Stimulated activated CD4-positive, alpha-beta T cell treated with anti-CD3 and anti-CD28 coated beads, Interleukin-1b, Interleukin-23, amount 100 ng/mL, for 48 hours (primary cell): ENCODE measurements around the gene RAPSN.
A peak's percentile ranks its signal among the peaks of the same experiment; 100 is the strongest.

ENCODE experiments used
- DNase-seq: peaks from one replicate; pipeline ENCODE4 v3.0.0-alpha.2; 2020

RAPSN gene

DNA sequence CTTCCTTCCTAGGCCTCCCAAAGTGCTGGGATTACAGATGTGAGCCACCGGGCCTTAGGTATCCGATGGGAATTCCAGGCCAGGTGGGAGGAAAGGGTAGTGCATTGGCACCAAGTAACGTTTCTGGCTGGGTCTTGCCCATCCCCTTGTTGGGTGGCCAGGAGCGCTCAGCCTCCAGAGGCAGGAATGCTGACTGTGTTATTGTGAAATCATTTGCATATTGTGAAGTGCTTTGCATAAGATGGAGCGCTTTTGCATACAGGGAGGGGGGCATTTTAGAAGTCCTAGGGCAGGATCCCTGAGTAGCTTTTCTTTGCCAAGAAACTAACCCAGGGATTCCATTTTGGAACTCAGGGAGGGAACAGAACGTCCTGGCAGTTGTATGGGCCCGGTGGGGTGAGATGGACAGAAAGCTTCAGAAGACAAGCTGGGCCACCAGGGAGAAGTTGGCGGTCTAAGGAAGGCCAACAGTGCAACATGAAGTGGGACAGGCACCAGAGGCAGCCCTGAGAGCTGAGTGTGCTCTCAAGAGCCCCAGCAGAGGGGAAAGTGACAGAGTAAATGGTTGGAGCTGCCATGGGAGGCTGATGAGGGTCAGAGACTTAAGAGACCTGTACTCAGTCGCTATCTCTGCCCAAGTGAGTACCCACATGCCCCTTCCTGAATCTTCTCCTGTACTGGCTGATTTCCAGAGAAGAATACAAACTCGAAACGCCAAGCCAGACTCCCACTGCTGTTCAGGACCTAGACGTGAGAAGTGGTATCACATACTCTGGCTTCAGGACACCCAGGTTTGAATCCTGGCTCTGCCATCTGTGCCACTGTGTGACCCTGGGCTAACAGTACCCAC lies 41.8 kb downstream of the RAPSN start:
- no peak for DNase-seq

DNA sequence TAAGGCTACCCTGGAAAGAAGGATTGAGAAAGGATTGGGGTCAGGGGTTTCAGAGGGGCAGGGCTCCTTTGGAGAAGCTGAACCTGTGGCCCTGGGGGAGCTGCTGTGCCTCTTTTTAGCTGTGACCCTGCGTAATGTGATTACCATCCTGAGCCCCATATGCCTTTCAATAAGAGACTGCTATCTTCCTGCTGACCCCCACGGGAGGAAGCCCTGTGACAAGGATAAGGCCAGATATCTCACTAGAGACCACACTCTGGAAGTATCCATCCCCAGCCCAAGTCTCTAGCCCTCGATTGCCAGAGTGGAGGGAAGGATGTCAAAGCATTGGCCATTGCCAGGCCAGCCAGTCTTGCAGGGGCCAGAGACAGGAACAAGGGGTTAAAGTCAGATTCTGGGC lies 45.4 kb downstream of the RAPSN start:
- DNase-seq: no peak

DNA sequence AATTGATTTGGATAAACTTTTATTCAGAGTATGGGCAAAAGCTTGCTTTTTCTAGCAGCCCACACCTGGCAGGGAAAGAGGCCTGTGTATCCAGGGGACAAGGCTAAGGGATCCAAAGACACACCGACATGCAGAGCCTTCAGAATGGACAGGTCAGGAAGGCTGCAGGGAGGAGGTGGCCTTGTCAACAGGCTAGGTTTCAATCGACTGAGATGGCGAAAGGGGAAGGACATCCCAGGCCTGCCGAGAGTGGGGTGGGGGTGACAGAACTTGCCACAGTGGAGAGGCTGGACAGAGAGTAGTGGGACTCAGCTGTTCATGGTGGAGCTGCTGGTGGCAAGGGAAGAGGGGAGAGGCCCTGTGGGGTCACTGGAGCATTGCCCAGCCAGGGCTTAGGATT lies 45.8 kb downstream of the RAPSN start:
- no peak for DNase-seq

DNA sequence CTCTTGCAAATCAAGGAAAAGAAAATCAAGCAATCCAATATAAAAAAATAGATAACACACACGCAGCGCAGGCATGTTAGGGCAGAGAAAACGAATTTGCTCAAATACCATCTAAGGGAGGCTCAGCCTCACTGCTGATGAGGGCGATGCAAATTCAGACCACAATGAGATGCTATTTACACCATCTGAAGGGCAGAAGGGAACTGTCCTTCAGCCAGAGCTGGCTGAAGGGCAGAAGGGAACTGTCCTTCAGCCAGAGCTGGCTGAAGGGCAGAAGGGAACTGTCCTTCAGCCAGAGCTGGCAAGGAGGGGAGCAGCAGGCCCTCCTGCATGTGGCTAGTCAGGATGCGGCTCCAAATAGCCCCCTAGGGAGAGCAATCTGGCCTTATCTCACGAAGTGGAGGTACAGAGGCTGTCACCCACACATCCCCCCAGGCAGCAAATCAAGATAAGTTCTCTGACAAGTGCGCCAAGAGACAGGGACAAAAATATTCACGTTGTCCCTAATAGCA lies 48.1 kb downstream of the RAPSN start:
- DNase-seq: no peak

DNA sequence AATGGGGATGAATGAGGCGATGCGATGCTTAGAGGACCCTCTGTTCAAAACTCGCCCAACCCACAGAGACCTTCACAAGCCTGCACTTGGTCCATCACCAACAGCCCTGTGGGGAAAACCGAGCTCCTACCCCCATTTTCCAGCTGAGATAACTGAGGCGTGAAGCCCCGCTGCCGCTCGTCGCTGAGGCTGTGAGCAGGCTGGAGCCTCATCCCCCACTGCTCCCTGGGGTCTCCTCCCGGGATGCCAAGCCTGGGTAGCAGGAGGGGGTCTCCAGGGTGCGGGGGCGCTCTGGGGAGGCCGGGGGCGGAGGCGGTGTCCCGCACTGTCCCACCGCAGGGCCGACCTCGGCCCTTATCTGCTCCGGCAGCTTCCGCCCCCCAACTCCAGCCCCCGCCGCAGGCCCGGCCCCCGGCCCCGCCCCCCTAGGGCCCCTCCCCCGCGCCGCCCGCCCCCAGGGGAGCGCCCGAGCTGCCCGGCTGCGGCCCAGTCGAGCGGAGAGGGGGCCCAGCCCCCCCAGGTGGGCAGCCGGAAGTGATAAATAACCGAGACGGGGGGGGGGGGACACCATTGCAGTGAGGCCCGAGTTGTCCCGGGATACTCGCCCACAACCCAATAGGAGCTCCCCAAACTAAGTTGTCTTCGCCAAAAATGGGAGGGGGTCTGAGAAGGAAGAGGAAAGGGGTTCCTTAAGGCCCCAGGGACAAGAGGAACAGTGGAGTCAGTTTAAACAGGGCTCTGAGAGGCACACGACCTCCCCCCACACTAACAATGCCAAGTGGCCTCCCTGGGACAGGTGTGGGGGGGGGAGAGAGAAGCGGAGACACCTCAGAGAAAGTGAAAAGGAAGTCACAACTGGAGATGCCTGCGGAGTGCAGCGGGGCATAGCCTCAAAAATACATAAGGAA lies 48.8 kb downstream of the RAPSN start:
- no peak for DNase-seq

DNA sequence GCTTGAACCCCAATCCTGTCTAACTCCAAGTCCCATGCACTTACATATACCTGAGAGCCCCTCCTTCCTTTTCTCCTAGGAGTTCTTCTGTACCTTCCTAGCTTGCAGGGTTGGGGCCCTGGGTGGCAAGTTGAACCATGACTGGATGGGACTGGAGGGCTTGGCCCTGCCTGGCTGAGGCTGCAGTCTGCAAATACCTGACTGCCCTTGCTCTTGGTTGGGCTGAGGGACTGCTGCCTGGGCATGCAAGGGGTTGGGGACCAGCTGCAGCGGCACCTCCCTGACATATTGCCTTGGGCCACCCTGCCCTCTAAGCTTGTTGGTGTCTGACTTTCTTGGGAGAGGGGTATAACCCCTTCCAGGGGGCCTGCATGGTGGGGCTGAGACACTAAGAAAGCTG lies 50.4 kb downstream of the RAPSN start:
- no peak for DNase-seq

DNA sequence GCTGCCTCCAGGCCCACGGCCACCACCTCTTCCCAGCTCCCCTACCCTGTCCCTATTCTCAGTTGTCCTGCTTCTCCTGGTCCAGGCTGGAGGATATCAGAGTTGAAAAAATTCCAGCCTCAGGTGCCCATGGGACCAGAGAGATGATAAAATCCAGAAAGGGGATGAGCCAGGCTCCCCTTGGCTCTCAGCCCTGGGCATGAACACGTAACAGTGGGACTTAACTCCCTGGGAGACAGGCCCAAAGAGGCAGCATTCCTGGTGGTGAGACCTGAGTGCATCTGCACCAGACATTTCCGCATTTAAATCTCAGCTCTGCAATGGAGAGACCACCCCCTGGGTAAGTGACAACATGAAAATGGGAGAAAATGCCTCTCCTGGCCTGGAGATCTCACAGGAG lies 50.9 kb downstream of the RAPSN start:
- no peak for DNase-seq

DNA sequence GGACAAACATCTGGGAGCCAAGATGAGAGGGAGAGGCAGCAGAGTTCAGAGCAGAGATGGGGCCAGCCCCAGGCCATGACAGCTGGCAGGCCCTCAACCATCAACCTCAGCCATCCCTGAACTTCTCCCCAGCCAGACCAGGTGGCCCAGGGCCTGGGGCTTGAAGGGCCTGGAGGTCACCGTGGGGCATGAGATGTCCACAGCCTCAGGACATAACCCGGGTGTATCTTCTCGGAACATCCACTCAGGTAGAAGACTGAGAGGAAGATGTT lies 53.0 kb downstream of the RAPSN start:
- no peak for DNase-seq

DNA sequence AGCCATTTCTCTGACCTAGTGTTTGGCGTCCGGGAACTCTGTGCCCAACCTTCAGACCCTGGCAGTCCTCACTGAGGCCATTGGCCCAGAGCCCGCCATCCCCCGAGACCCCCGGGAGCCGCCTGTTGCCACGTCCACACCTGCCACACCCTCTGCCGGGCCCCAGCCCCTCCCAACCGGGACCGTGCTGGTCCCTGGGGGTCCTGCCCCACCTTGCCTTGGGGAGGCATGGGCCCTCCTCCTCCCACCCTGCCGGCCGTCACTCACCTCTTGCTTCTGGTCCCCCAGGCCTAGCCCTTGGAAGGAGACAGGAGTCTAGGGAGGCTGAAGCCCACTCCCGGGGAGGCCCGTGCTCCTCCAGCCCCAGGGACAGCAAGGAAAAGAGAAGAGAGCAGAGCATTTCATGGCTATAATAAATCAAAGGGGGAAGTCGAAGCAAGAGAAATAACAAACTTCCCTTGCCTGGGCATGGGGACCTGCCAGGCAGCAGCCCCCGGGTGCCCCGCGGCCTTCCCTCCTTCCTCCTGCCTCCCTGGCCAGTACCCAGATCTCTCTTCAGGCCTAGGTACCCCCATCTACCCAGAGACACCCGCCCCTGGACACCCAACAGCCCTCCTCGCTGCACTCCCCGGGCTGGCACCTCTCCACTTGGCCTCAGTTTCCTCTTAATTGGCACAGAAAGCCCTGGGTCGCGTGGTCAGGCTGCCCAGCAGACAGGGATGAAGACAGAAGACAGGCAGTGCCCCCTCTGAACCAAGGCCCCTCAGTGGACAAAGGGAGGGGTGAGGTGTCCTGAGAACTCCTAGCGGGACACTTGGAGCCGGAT lies 53.5 kb downstream of the RAPSN start:
- no peak for DNase-seq

DNA sequence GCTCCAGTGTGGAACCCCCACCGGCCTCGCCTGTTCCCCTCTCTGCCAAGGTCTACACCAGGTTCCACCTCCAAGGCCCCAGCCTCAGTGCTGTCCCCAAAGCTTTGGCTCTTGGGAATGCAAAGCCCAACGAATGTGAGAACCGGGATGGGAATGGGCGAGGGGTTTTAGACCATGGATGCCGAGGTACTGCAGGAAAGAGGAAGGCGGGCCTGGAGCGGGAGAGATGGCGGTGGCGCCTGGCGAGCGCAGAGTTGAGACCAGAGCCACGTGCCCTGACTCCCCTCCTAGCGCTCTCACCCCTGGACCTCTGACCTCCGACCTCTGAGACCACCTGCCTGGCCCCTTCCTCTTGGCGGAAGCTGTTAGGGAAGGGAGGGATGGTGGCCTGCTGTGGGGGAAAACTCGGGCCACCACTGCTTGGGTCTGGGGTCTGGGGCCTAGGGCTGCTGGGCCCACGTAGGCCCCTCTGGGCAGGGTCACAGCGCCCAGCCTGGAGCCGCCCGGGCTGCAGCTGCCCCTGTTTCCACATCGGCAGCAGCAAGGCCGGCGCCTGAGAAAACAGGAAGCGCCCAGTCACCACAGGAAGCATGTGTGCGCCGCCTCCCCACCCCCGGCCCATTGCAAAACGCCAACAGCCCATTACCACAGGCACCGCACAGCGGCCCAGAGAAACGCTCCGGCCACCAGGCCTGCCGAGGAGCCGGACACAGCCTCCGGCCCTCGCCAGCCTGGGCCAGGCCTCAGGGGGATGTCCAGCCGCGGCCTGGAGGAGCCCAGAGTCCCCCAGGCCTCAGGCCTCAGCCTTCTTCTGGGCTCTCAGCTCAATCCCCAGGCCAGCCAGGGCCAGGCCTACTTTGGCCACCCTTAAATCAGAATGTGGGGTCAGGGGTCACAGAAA lies 54.4 kb downstream of the RAPSN start:
- peak; percentile 62 for DNase-seq

DNA sequence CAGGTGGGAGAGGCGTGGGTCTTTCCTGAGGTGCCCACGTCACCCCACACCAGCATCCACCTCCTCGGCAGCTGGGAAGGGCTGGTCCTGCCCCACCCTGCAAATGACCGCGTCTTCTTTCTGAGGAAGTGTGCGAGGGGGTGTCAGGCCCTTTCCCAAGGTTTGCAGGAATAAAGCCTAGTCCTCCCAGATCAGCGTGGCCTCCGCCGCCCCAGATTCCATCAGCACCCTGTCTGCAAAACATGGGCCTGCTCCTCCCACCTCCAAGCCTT lies 55.0 kb downstream of the RAPSN start:
- DNase-seq: no peak

DNA sequence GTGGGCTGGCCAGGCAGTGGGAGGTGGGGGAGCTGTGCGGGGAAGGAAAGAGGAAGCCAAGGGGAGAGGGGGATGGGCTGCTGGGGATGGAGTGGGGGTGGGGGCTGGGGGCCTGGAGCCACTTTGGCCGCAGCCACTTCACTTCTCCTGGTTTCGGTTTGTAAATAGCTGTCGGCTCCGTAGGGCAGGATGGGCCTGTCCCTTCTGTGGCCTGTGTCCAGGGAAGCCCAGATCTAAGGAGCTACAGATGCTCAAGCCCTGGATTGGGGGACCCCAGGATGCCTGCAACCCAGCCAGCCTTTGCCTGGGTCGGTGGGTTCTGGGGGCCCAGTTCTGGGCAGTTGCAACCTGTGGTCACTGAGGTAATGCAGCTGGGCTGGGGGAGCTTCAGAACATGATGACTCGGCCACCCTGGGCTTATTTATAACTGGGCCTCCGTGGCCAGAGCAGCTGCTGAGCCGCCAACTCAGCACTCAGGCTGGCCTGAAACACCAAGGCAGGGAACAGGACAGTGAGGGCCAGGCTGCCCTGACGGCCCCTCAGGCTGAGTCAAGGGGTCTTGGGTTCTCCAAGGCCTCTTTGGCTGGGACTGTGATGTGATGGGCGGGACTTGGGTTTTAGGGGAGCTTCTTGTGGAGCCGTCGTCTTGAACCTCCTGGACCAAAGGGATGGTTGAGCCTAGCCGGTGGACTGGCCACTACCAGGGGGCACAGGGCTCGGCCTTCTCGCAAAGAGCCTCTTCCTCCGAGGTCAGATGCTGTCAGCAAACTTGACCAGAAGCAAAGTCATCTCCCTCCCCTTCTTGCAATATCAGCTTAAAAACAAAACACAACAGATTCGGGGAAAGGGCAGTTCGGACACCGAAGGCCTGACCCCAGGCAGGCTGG lies 55.5 kb downstream of the RAPSN start:
- DNase-seq: no peak

DNA sequence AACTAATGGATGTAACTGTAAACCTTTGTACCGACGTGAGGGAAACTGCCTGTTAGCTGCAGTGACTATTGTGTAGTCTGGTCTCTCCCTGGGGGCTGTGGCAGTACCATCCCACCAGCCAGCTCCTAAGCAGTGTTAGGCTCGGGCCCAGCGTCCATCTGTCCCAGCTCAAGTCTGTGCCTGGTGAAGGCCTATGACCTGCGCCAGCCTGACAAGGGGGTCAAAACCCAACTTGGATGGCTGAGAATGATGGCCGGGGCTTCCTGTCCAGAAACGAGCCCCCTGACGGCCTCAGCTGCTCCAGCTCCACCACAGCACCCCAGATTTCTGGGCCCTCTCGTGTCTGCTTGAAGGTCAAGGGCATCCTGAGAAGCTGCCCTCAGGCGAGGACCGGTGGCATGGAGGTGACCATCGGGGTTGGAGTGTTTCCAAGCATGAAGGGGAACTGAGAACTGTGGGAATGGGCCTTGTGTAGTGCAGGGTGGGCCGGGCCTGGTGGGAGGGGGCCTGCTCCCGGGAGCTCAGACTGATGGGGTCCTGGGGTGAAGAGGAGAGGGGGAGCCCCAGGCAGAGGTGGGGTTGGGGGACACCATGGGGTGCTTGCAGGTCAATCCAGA lies 56.3 kb downstream of the RAPSN start:
- DNase-seq: no peak

DNA sequence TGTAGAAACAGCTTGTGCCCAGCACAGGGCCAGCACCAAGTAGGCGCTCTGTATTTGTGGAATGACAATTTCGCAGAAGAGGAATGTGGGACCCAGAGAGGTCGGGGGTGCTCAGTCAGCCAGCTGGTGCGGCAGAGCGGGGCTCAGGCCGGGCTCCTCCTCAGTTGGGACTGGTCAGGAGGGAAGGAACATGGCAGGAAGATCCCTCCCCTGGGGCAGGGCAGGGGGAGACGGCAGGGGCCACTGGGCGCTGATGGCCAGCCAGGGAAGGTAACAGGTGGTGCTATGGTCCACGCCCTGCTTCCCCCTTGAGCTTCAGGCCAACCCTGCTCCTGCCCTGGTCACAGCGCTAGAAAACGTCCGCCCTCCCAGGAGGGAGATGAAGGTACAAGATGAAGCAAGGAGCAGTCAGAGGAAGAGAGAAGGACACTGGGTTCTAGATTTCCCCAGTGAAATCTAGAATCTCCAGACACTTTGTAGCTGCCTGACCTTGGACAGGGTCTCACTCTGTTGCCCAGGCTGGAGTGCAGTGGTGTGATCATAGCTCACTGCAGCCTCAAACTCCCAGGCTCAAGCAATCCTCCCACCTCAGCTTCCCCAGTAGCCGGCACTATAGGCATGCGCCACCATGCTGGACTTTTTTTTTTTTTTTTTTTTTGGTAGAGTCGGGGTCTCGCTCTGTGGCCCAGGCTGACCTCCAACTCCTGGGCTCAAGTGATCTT lies 57.1 kb downstream of the RAPSN start:
- no peak for DNase-seq

DNA sequence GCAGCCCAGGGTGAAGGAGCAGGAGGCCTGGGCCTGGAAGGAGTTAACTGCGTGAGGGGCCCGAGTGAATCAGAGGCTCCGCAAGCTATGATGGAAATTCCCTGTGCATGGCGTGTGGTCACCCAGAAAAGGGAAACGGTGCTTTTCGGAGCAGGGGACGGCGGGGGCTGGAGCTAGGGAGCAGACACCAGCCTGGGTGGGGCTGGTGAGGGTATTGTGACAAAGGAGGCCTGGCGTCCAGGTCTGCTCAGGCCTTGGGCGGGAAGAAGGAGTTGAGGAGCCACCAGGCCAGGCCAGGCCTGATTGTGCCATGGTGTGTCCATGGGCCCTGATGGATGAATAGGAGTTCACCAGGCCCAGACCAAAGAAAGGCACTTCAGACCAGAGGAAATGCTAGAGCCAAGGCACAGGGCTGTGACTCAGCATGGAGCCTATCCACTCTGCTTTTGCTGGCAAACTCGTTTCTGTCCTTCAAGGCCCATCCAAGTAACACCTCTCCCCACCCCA lies 57.8 kb downstream of the RAPSN start:
- DNase-seq: no peak

DNA sequence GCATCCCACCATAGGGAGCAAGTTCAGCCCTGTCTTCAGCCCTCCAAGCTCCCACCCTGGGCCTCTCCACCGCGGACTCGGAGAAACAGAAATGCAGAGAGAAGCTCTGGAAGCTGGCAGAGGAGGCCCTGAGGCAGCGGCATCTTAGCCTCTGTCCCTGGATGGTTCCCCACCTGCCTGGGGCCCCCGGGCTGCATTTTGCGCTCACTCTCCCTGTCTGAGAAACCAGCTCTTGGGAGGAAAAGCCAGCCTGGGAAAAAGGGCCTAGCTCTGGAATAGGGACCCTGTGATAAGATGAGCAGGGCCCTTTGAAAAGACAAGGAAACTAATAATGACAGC lies 58.5 kb downstream of the RAPSN start:
- DNase-seq: no peak

DNA sequence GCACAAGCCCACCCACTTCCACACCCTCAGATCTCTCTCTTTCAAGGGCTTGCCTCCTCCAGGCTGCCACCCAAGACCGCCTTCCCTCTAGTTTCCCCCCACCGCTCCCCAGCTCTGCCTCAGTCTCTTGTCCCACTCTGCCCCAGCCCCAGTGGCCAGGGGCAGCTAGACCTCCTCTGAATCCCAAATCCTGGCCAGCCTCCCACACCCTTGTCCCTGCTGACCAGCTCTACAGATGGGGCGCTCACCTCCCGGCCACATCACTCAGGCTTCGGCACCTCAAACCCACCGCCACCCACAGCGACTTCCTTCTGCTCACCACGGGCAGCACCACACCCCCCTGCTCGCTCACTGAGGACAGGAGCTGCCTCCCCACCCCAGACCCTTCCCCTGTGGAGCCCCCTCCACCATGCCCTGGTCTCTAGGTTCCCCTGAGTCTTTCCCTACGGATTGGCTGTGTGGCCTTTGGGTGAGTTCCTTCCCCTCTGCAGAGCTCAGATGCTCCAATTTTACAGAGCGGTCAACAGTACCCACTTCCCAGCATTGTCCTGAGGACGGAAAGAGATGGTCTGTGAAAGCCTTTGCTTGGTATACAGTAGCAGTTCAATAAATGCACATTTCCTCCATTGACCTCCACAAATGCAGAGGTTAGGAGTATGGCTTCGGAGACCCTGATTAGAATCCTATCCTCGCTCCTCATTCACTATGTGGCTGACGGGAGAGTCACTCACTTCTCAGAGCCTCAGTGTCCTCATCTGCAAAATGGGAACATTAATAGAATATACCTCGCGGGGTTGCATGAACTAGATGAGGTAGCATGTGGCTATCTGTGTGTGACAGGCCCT lies 59.1 kb downstream of the RAPSN start:
- DNase-seq: no peak

DNA sequence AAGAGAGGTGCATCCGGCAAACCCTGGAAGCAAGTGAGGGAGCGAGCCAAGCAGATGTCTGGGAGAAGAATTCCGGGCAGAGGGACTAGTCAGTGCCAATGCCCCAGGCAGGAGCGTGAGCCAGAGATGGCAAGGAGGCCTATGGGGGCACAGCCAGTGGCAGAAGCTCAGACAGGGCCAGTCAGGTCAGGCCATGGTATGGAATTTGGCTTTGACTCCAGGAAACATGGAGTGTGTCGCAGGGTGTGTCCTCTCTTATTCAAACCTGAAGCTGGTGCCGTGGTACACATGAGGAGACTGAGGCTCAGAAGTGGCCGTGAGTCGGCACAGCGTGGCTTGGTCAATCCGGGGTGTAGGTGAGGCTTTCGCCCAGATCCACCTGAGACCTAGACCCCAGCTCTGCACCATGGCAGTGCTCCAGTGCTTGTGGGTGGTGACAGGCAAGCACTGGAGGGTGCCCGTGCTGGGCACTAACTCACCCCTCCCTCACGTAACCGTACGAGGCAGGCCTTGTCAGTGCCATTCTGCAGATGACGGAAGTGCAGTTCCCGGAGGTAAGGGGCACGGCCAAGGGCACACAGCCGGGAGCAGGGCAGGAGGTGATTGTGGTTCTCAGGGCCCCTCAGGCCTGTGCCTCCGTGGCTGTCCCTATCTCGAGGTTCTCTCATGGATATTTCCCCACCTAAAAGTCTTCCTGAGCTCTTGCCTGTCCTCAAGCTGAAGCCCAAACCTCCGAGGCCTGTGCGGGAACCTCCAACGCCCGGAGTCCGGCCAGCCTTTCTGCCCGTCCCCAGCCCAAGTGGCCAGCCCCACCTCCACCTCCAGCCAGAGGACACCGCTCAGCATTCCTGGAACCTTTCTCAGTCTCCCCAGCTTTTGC lies 60.0 kb downstream of the RAPSN start:
- no peak for DNase-seq
